HL-60/S4 treated with phorbol 12-myristate 13-acetate at 8.2 ng/mL for 4 days and 3 days (cell line): ENCODE data around the gene SPPL2A.

Experiments used
- in situ Hi-C: fragments of 300-500 bp; cut with MboI; formaldehyde crosslinking; loops from 2 replicates; pipeline ENCODE4 v1.15.0; 2022; ENCODE audit warnings: low sequenced_read_pairs

Gene SPPL2A

GRCh38 chr15:50774450-50774849, 8.9 kb upstream of the SPPL2A start:
- in situ Hi-C loops = no loop called here

GRCh38 chr15:50773389-50773788, 7.9 kb upstream of the SPPL2A start:
- in situ Hi-C loops = no loop called here

GRCh38 chr15:50767332-50767861, 1.9 kb upstream of the SPPL2A start:
- in situ Hi-C loops = no loop called here

- in situ Hi-C loops = no loop called here
Measured at GRCh38 chr15:50764461-50765194, 878 bp downstream of the SPPL2A start.

GRCh38 chr15:50758712-50759205, 6.7 kb downstream of the SPPL2A start:
- in situ Hi-C loops = no loop called here

- in situ Hi-C loops = no loop called here
Measured at GRCh38 chr15:50753463-50753862, 12.0 kb downstream of the SPPL2A start.

GRCh38 chr15:50751394-50751793, 14.1 kb downstream of the SPPL2A start:
- in situ Hi-C loops = no loop called here

GRCh38 chr15:50750227-50750705, 15.2 kb downstream of the SPPL2A start:
- in situ Hi-C loops = no loop called here

GRCh38 chr15:50747523-50747922, 18.0 kb downstream of the SPPL2A start:
- in situ Hi-C loops = no loop called here

- in situ Hi-C loops = no loop called here
Measured at GRCh38 chr15:50744601-50745000, 20.9 kb downstream of the SPPL2A start.

- in situ Hi-C loops = no loop called here
Measured at GRCh38 chr15:50740955-50741354, 24.6 kb downstream of the SPPL2A start.

- in situ Hi-C loops = no loop called here
Measured at GRCh38 chr15:50736823-50737222, 28.7 kb downstream of the SPPL2A start.

GRCh38 chr15:50735156-50735555, 30.4 kb downstream of the SPPL2A start:
- in situ Hi-C loops = no loop called here

GRCh38 chr15:50726315-50726714, 39.2 kb downstream of the SPPL2A start:
- in situ Hi-C loops = no loop called here

GRCh38 chr15:50718700-50719125, 46.8 kb downstream of the SPPL2A start:
- in situ Hi-C loops = no loop called here

GRCh38 chr15:50712018-50712417, 53.5 kb downstream of the SPPL2A start:
- in situ Hi-C loops = no loop called here

- in situ Hi-C loops = no loop called here
Measured at GRCh38 chr15:50710585-50710984, 54.9 kb downstream of the SPPL2A start.

GRCh38 chr15:50707878-50708427, 57.6 kb downstream of the SPPL2A start:
- in situ Hi-C loops = no loop called here

- in situ Hi-C loops = no loop called here
Measured at GRCh38 chr15:50702762-50703334, 62.7 kb downstream of the SPPL2A start.

GRCh38 chr15:50698101-50698500, 67.4 kb downstream of the SPPL2A start:
- in situ Hi-C loops = no loop called here

- in situ Hi-C loops = no loop called here
Measured at GRCh38 chr15:50697109-50697797, 68.3 kb downstream of the SPPL2A start.
